Left colon (tissue), 2 donors: ENCODE results near the gene C10orf90. TPM values are rescaled to one million over a fixed set of nuclear protein-coding genes. Genes with fewer than 3 reads are reported as not detected.

Experiments
- ATAC-seq: fragments of 200-7000 bp; cut with Tn5 transposase; one replicate; pipeline ENCODE4 v1.9.1; 2020; ENCODE audit warnings: mild to moderate bottlenecking, moderate library complexity
- DNase-seq, 2 donors: peaks; one replicate each; pipeline ENCODE4 v3.0.0-alpha.2; 2020
- intact Hi-C, 2 donors: fragments of 100-400 bp; cut with DNase I in 1 of 2; cut with micrococcal nuclease in 1 of 2; formaldehyde crosslinking; loops; one replicate each; pipeline versions ENCODE4 v1.11.2 to v1.14.0; 2022; cut with DNase I, micrococcal nuclease
- total RNA-seq, 2 donors: library from RNA; stranded (reverse); fragmentation: NEBNext Ultra II Directional; extraction: Animal tissue kit (Norgen Biotek cat#: 25700); gene quantifications; one replicate each; pipeline ENCODE4 v1.2.1, GENCODE V29; 2021
- donor health status: DM: no; HTN: no; CAD: no.
- donor health status: DM: yes; HTN: yes; CAD: no.

C10orf90 gene
- total RNA-seq, 2 donors from 2014 or later, result 0.18 TPM; not detected in 1

GRCh38 chr10:126523071-126523470 lies 147.4 kb downstream of the C10orf90 start:
- intact Hi-C loops, result no loop called here
- DNase-seq, result no peak
- ATAC-seq, result no peak

- ATAC-seq, result no peak
- intact Hi-C loops, result no loop called here
- no peak for DNase-seq
These were observed 149.1 kb downstream of the C10orf90 start for GRCh38 chr10:126521399-126521798.

- intact Hi-C loops, result no loop called here
These were observed 149.7 kb downstream of the C10orf90 start for GRCh38 chr10:126520751-126521317.

GRCh38 chr10:126519992-126520391 lies 150.5 kb downstream of the C10orf90 start:
- intact Hi-C loops, result no loop called here
- no peak for DNase-seq
- ATAC-seq, result no peak

More at GRCh38 chr10:126520751-126521317, 149.7 kb downstream of the C10orf90 start:
- no peak for DNase-seq
- ATAC-seq, result no peak

GRCh38 chr10:126519185-126519584 lies 151.3 kb downstream of the C10orf90 start:
- intact Hi-C loops, result no loop called here
- ATAC-seq (no peak), DNase-seq (no peak)

GRCh38 chr10:126518218-126519080 lies 152.0 kb downstream of the C10orf90 start:
- DNase-seq, result no peak
- intact Hi-C loops, result no loop called here
- ATAC-seq, result no peak

GRCh38 chr10:126516515-126516914 lies 154.0 kb downstream of the C10orf90 start:
- no peak for ATAC-seq
- intact Hi-C loops, result no loop called here

GRCh38 chr10:126511917-126512479 lies 158.5 kb downstream of the C10orf90 start:
- ATAC-seq, result no peak
- intact Hi-C loops, result no loop called here
- no peak for DNase-seq

More at GRCh38 chr10:126516515-126516914, 154.0 kb downstream of the C10orf90 start:
- no peak for DNase-seq

- DNase-seq (no peak), ATAC-seq (no peak)
- intact Hi-C loops, result loop anchor here in 1 of 2 donors (10.0 kb wide), 1 partner anchor 524 kb away; no protein-coding TSS in a partner anchor
These were observed 161.3 kb downstream of the C10orf90 start for GRCh38 chr10:126509182-126509581.

- DNase-seq (no peak), ATAC-seq (no peak)
- intact Hi-C loops, result loop anchor here in 1 of 2 donors (10.0 kb wide), 1 partner anchor 524 kb away; no protein-coding TSS in a partner anchor
These were observed 161.9 kb downstream of the C10orf90 start for GRCh38 chr10:126508535-126509040.

GRCh38 chr10:126504761-126505112 lies 165.8 kb downstream of the C10orf90 start:
- no peak for DNase-seq
- ATAC-seq, result no peak
- intact Hi-C loops, result loop anchor here in 1 of 2 donors (10.0 kb wide), 1 partner anchor 520 kb away; no protein-coding TSS in a partner anchor

GRCh38 chr10:126504063-126504760 lies 166.3 kb downstream of the C10orf90 start:
- intact Hi-C loops, result loop anchor here in 1 of 2 donors (10.0 kb wide), 1 partner anchor 519 kb away; no protein-coding TSS in a partner anchor
- peak in 1 of 2 donors; percentile 12 for DNase-seq
- peak; percentile 71 for ATAC-seq

GRCh38 chr10:126503392-126504062 lies 167.0 kb downstream of the C10orf90 start:
- ATAC-seq, result no peak

GRCh38 chr10:126502441-126502840 lies 168.1 kb downstream of the C10orf90 start:
- no peak for DNase-seq
- intact Hi-C loops, result loop anchor here in 1 of 2 donors (10.0 kb wide), 1 partner anchor 518 kb away; no protein-coding TSS in a partner anchor
- ATAC-seq, result no peak

More at GRCh38 chr10:126503392-126504062, 167.0 kb downstream of the C10orf90 start:
- DNase-seq, result no peak
- intact Hi-C loops, result loop anchor here in 1 of 2 donors (10.0 kb wide), 1 partner anchor 519 kb away; no protein-coding TSS in a partner anchor

GRCh38 chr10:126501828-126502227 lies 168.7 kb downstream of the C10orf90 start:
- ATAC-seq (no peak), DNase-seq (no peak)
- intact Hi-C loops, result loop anchor here in 1 of 2 donors (10.0 kb wide), 1 partner anchor 517 kb away; no protein-coding TSS in a partner anchor

GRCh38 chr10:126500866-126501265 lies 169.6 kb downstream of the C10orf90 start:
- no peak for DNase-seq
- intact Hi-C loops, result loop anchor here in 1 of 2 donors (10.0 kb wide), 1 partner anchor 516 kb away; no protein-coding TSS in a partner anchor
- ATAC-seq, result no peak

GRCh38 chr10:126500185-126500584 lies 170.3 kb downstream of the C10orf90 start:
- intact Hi-C loops, result loop anchor here in 1 of 2 donors (10.0 kb wide), 1 partner anchor 515 kb away; no protein-coding TSS in a partner anchor
- DNase-seq (no peak), ATAC-seq (no peak)

GRCh38 chr10:126499744-126500143 lies 170.7 kb downstream of the C10orf90 start:
- DNase-seq (no peak), ATAC-seq (no peak)
- intact Hi-C loops, result loop anchor here in 1 of 2 donors (10.0 kb wide), 1 partner anchor 515 kb away; no protein-coding TSS in a partner anchor
